SK-N-SH treated with all-trans-retinoic acid at 6 μM for 48 hours (cell line): ENCODE data around the gene FOXJ3.

ENCODE experiments used
- ARNTL ChIP-seq: fragments of 450-650 bp; formaldehyde crosslinking; IDR thresholded peaks from 2 replicates; pipeline ENCODE4 v1.5.0; 2020; ENCODE audit warnings: low read depth, mild to moderate bottlenecking, moderate library complexity, borderline replicate concordance
- BACH2 ChIP-seq: fragments of 250-450 bp; sonication (Bioruptor Pico); IDR thresholded peaks from 2 replicates; pipeline ENCODE4 v1.9.0; 2021; ENCODE audit warnings: mild to moderate bottlenecking, borderline replicate concordance
- CREB5 ChIP-seq: fragments of 250-450 bp; sonication (Bioruptor Pico); IDR thresholded peaks from 2 replicates; pipeline ENCODE4 v1.5.1; 2020; ENCODE audit warnings: low read depth, mild to moderate bottlenecking, moderate library complexity
- ISL1 ChIP-seq: fragments of 250-450 bp; sonication (Bioruptor Pico); IDR thresholded peaks from 2 replicates; pipeline ENCODE4 v2.1.2; 2022; ENCODE audit warnings: mild to moderate bottlenecking, moderate library complexity
- PATZ1 ChIP-seq: fragments of 250-450 bp; sonication (Bioruptor Pico); IDR thresholded peaks from 2 replicates; pipeline ENCODE4 v1.8.0; 2020; ENCODE audit warnings: mild to moderate bottlenecking, moderate library complexity, borderline replicate concordance
- POU6F1 ChIP-seq: fragments of 250-450 bp; sonication (Bioruptor Pico); IDR thresholded peaks from 2 replicates; pipeline ENCODE4 v1.8.0; 2021; ENCODE audit warnings: low read depth, mild to moderate bottlenecking, moderate library complexity, borderline replicate concordance
- RARB ChIP-seq: fragments of 250-450 bp; sonication (Bioruptor Pico); IDR thresholded peaks from 2 replicates; pipeline ENCODE4 v1.8.0; 2021; ENCODE audit warnings: mild to moderate bottlenecking, moderate library complexity
- ZFP30 ChIP-seq: fragments of 450-650 bp; formaldehyde crosslinking; IDR thresholded peaks from 2 replicates; pipeline ENCODE4 v1.5.0; 2022; ENCODE audit warnings: mild to moderate bottlenecking, moderate library complexity
- ZNF565 ChIP-seq: fragments of 450-650 bp; formaldehyde crosslinking; conservative IDR thresholded peaks from 2 replicates; pipeline ENCODE4 v1.5.0; 2020; ENCODE audit warnings: low read depth, mild to moderate bottlenecking, moderate library complexity
- TF ChIP-seq, protein P1 (sequence below): fragments of 250-450 bp; sonication (Bioruptor Pico); IDR thresholded peaks from 2 replicates; pipeline ENCODE4 v1.5.0; 2020; ENCODE audit warnings: mild to moderate bottlenecking, moderate library complexity

GRCh38 chr1:42163536-42164503 is 171.2 kb downstream of the FOXJ3 start:
- TF ChIP-seq ZFP30 (CRISPR knock-in tag) = no peak
- TF ChIP-seq PATZ1 = no peak
- TF ChIP-seq BACH2 (CRISPR knock-in tag) = no peak
- no peak for TF ChIP-seq CREB5 (CRISPR knock-in tag)
- no peak for TF ChIP-seq POU6F1 (CRISPR knock-in tag)
- TF ChIP-seq, protein P1, sequence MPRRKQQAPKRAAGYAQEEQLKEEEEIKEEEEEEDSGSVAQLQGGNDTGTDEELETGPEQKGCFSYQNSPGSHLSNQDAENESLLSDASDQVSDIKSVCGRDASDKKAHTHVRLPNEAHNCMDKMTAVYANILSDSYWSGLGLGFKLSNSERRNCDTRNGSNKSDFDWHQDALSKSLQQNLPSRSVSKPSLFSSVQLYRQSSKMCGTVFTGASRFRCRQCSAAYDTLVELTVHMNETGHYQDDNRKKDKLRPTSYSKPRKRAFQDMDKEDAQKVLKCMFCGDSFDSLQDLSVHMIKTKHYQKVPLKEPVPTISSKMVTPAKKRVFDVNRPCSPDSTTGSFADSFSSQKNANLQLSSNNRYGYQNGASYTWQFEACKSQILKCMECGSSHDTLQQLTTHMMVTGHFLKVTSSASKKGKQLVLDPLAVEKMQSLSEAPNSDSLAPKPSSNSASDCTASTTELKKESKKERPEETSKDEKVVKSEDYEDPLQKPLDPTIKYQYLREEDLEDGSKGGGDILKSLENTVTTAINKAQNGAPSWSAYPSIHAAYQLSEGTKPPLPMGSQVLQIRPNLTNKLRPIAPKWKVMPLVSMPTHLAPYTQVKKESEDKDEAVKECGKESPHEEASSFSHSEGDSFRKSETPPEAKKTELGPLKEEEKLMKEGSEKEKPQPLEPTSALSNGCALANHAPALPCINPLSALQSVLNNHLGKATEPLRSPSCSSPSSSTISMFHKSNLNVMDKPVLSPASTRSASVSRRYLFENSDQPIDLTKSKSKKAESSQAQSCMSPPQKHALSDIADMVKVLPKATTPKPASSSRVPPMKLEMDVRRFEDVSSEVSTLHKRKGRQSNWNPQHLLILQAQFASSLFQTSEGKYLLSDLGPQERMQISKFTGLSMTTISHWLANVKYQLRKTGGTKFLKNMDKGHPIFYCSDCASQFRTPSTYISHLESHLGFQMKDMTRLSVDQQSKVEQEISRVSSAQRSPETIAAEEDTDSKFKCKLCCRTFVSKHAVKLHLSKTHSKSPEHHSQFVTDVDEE (CRISPR knock-in tag) = no peak
- TF ChIP-seq ARNTL (CRISPR knock-in tag) = no peak
- TF ChIP-seq RARB = no peak
- no peak for TF ChIP-seq ZNF565 (CRISPR knock-in tag)
- no peak for TF ChIP-seq ISL1 (CRISPR knock-in tag)
